ENCODE measurements around the gene PRKCB. TPM values are rescaled to one million over a fixed set of nuclear protein-coding genes. Genes with fewer than 3 reads are reported as not detected.
A peak's percentile ranks its signal among the peaks of the same experiment; 100 is the strongest.

The PRKCB gene
- polyA plus RNA-seq, 1 donor from 2014 or later, result 27.6 TPM

DNA sequence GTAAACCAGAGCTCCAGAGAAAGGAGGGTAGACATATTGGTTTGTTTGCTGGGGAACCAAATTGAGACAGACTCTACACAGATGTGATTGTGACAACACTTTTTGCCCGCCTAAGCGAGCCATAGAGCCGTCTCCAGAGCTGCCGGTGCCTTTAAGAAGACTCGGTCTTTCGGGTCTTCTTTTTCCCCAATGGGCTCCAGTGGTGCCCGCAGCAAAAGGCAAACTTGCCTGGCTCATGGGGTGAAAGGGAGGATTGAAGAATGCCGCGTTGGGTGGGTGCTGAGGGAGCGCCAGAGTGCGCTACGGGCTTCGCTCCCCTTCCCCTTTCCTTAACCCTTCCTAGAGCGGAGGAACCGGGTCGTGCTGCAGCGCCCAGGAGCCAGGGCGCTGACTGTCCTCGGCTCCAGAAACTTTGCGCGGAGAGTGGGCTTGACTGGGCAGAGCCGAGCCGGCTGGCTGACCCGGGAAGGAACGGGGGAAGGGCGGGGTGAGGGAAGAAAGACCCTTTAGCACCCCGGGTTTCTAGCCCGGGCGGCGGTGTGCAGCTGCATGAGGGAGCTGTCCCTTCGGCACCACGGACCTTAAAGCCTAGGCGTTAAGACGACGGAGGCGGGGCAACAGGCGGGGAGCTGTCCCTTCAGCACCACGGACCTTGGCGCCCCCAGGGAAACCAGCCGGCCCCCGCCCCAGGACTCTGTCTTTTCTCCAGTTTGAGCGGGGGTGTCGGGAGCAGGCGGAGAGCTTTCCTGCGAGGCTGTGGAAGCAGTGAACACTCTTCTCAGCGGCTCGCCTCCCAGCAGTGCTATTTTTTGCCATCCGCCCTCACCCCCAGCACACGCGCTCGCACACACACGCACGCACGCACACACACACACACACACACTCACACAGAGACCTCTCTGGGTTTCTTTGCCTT, 419.9 kb downstream of the PRKCB start, which contains the start of gene CACNG3:
CACNG3 (plus strand) TSS at position 880 of the 916 bp plus-strand sequence. CDS start 420 bp downstream, outside the sequence.
- H3F3A ChIP-seq (ENCODE audit: insufficient read depth, low read length, poor library complexity, severe bottlenecking), result no peaks in the 10 kb centered on the region
- peak within 1 kb of the TSS; percentile 36 for H3K9ac ChIP-seq (ENCODE audit: low read length)
- no peaks in the 10 kb centered on the region for H3K79me2 ChIP-seq (replicated peaks; ENCODE audit: insufficient read depth, low read length)
- no peaks in the 10 kb centered on the region for H3K36me3 ChIP-seq (ENCODE audit: insufficient read depth, low read length)
- H2AFZ ChIP-seq (ENCODE audit: low read depth, low read length), result no peak within 1 kb of the TSS
- H4K20me1 ChIP-seq (ENCODE audit: insufficient read depth), result no peaks in the 10 kb centered on the region
- peak within 1 kb of the TSS; percentile 66 for H3K4me3 ChIP-seq (ENCODE audit: low read length)
- H3K27me3 ChIP-seq (ENCODE audit: insufficient read depth, low read depth, low read length), result peaks cover 70% of the 10 kb centered on the region
- TF ChIP-seq MXI1 (conservative IDR thresholded peaks at IDR 0.05; ENCODE audit: poor library complexity, severe bottlenecking) (no peak), EZH2 (IDR thresholded peaks at IDR 0.05; ENCODE audit: borderline replicate concordance, insufficient read depth, low read length, poor library complexity, severe bottlenecking) (no peak), EP300 (conservative IDR thresholded peaks at IDR 0.05; ENCODE audit: poor library complexity, severe bottlenecking) (no peak)
- TF ChIP-seq, protein P1, sequence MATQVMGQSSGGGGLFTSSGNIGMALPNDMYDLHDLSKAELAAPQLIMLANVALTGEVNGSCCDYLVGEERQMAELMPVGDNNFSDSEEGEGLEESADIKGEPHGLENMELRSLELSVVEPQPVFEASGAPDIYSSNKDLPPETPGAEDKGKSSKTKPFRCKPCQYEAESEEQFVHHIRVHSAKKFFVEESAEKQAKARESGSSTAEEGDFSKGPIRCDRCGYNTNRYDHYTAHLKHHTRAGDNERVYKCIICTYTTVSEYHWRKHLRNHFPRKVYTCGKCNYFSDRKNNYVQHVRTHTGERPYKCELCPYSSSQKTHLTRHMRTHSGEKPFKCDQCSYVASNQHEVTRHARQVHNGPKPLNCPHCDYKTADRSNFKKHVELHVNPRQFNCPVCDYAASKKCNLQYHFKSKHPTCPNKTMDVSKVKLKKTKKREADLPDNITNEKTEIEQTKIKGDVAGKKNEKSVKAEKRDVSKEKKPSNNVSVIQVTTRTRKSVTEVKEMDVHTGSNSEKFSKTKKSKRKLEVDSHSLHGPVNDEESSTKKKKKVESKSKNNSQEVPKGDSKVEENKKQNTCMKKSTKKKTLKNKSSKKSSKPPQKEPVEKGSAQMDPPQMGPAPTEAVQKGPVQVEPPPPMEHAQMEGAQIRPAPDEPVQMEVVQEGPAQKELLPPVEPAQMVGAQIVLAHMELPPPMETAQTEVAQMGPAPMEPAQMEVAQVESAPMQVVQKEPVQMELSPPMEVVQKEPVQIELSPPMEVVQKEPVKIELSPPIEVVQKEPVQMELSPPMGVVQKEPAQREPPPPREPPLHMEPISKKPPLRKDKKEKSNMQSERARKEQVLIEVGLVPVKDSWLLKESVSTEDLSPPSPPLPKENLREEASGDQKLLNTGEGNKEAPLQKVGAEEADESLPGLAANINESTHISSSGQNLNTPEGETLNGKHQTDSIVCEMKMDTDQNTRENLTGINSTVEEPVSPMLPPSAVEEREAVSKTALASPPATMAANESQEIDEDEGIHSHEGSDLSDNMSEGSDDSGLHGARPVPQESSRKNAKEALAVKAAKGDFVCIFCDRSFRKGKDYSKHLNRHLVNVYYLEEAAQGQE (IDR thresholded peaks at IDR 0.05; ENCODE audit: borderline replicate concordance), result peak; percentile 87
- peak within 1 kb of the TSS; percentile 69 for H3K4me2 ChIP-seq (ENCODE audit: low read length)
- H3K27ac ChIP-seq (ENCODE audit: low read length), result no peak within 1 kb of the TSS
- no peaks in the 10 kb centered on the region for H3K9me3 ChIP-seq (ENCODE audit: low read length)
- H3K9me2 ChIP-seq (ENCODE audit: insufficient read depth, low read length), result no peaks in the 10 kb centered on the region

DNA sequence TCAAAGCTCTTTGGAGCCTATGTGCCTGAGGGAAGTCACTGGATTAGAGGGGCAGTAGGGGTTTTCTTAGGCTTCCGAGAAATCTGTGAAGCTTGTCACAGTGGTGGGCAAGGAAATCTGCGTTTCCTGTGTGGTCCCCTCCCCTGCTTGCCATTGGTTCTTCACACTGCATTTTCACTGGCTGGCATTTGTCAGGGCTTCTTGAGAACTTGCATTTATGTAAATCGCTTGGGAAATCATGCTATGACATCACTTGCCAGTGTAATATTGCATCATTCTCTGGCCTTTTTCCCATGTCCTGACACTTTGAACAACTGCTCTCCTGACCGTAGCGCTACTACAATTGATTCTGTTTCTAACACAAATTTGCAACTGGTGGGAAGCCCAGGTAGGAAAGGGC, 422.2 kb downstream of the PRKCB start:
- Histone ChIP-seq H3K36me3 (ENCODE audit: insufficient read depth, low read length) (no peaks in the 10 kb centered on the region), H3F3A (ENCODE audit: insufficient read depth, low read length, poor library complexity, severe bottlenecking) (no peaks in the 10 kb centered on the region), H3K79me2 (replicated peaks; ENCODE audit: insufficient read depth, low read length) (no peaks in the 10 kb centered on the region), H3K9ac (ENCODE audit: low read length) (no peak overlapping the region), H3K9me2 (ENCODE audit: insufficient read depth, low read length) (no peaks in the 10 kb centered on the region), H3K4me2 (ENCODE audit: low read length) (no peak overlapping the region), H3K9me3 (ENCODE audit: low read length) (no peaks in the 10 kb centered on the region), H3K27me3 (ENCODE audit: insufficient read depth, low read depth, low read length) (peaks cover 70% of the 10 kb centered on the region), H3K27ac (ENCODE audit: low read length) (no peak overlapping the region), H4K20me1 (ENCODE audit: insufficient read depth) (no peaks in the 10 kb centered on the region), H3K4me3 (ENCODE audit: low read length) (no peak overlapping the region), H2AFZ (ENCODE audit: low read depth, low read length) (no peak overlapping the region)
- TF ChIP-seq SMC3 (conservative IDR thresholded peaks at IDR 0.05; ENCODE audit: poor library complexity), result no peak

DNA sequence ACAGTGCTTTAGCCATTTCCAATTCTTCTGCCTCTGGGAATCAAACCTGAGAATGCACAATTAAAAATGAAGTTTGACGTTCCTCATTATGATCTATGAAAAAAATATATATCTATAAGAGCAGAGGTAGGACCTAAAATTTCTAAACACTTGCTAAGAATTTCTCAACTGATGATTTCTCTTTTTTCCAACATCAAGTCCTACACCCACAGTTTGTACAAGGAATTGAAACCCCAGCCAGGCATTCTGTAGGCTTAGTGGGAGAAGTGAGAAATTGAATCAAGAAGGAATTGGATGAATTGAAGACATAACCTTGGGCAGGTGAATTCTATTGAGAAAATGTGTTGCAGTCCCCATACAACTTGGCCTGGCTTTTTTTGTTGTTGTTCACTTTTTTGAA, 423.0 kb downstream of the PRKCB start:
- no peaks in the 10 kb centered on the region for H3K9me3 ChIP-seq (ENCODE audit: low read length)
- H3K4me3 ChIP-seq (ENCODE audit: low read length), result no peak overlapping the region
- no peak overlapping the region for H2AFZ ChIP-seq (ENCODE audit: low read depth, low read length)
- TF ChIP-seq MXI1 (conservative IDR thresholded peaks at IDR 0.05; ENCODE audit: poor library complexity, severe bottlenecking), result no peak
- TF ChIP-seq POLR2AphosphoS5 (IDR thresholded peaks at IDR 0.05), result no peak
- no peak for TF ChIP-seq TAF1 (IDR thresholded peaks at IDR 0.05; ENCODE audit: low read depth)
- TF ChIP-seq RAD21 (conservative IDR thresholded peaks at IDR 0.05), result no peak
- TF ChIP-seq, protein P1 (IDR thresholded peaks at IDR 0.05; ENCODE audit: borderline replicate concordance), result no peak
- TF ChIP-seq EP300 (conservative IDR thresholded peaks at IDR 0.05; ENCODE audit: poor library complexity, severe bottlenecking), result no peak
- TF ChIP-seq SMC3 (conservative IDR thresholded peaks at IDR 0.05; ENCODE audit: poor library complexity), result no peak
- no peak for TF ChIP-seq EZH2 (IDR thresholded peaks at IDR 0.05; ENCODE audit: borderline replicate concordance, insufficient read depth, low read length, poor library complexity, severe bottlenecking)
- TF ChIP-seq, protein P2, sequence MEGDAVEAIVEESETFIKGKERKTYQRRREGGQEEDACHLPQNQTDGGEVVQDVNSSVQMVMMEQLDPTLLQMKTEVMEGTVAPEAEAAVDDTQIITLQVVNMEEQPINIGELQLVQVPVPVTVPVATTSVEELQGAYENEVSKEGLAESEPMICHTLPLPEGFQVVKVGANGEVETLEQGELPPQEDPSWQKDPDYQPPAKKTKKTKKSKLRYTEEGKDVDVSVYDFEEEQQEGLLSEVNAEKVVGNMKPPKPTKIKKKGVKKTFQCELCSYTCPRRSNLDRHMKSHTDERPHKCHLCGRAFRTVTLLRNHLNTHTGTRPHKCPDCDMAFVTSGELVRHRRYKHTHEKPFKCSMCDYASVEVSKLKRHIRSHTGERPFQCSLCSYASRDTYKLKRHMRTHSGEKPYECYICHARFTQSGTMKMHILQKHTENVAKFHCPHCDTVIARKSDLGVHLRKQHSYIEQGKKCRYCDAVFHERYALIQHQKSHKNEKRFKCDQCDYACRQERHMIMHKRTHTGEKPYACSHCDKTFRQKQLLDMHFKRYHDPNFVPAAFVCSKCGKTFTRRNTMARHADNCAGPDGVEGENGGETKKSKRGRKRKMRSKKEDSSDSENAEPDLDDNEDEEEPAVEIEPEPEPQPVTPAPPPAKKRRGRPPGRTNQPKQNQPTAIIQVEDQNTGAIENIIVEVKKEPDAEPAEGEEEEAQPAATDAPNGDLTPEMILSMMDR (IDR thresholded peaks at IDR 0.05; ENCODE audit: poor library complexity, severe bottlenecking), result no peak
- peaks cover 66% of the 10 kb centered on the region for H3K27me3 ChIP-seq (ENCODE audit: insufficient read depth, low read depth, low read length)
- no peaks in the 10 kb centered on the region for H4K20me1 ChIP-seq (ENCODE audit: insufficient read depth)
- H3K9me2 ChIP-seq (ENCODE audit: insufficient read depth, low read length), result no peaks in the 10 kb centered on the region
- H3K9ac ChIP-seq (ENCODE audit: low read length), result no peak overlapping the region
- H3F3A ChIP-seq (ENCODE audit: insufficient read depth, low read length, poor library complexity, severe bottlenecking), result no peaks in the 10 kb centered on the region
- no peaks in the 10 kb centered on the region for H3K79me2 ChIP-seq (replicated peaks; ENCODE audit: insufficient read depth, low read length)
- no peaks in the 10 kb centered on the region for H3K36me3 ChIP-seq (ENCODE audit: insufficient read depth, low read length)
- no peak overlapping the region for H3K27ac ChIP-seq (ENCODE audit: low read length)
- no peak overlapping the region for H3K4me2 ChIP-seq (ENCODE audit: low read length)

Data from neural cell (in vitro differentiated cells).